NOMO-1 treated with dmso at 0.1 percent for 144 hours (cell line): ENCODE results near the gene F13B.
"Not testable (repeated sequence)": the region's sequence is repeated elsewhere in the genome, so short reads cannot be mapped to it uniquely, and the experiment has no call there.

Source experiments
- DNase-seq: peaks from one replicate; lab custom pipeline; 2025; ENCODE audit not compliant: unreplicated experiment; lab: John Stamatoyannopoulos, UW

The F13B gene

GRCh38 chr1:197042676-197043341 lies 24.3 kb downstream of the F13B start:
- DNase-seq: no peak

- DNase-seq: no peak
These were observed 25.3 kb downstream of the F13B start for GRCh38 chr1:197041486-197042353.

GRCh38 chr1:197036861-197037260 lies 30.2 kb downstream of the F13B start:
- DNase-seq: no peak

GRCh38 chr1:197034631-197035339 lies 32.3 kb downstream of the F13B start:
- DNase-seq: not testable (repeated sequence)

- no peak for DNase-seq
These were observed 37.3 kb downstream of the F13B start for GRCh38 chr1:197029749-197030148.

- DNase-seq: no peak
These were observed 39.7 kb downstream of the F13B start for GRCh38 chr1:197027359-197027758.

- DNase-seq: no peak
These were observed 42.6 kb downstream of the F13B start for GRCh38 chr1:197024460-197024859.

- no peak for DNase-seq
These were observed 45.3 kb downstream of the F13B start for GRCh38 chr1:197021716-197022115.

- DNase-seq: no peak
These were observed 49.4 kb downstream of the F13B start for GRCh38 chr1:197017558-197018146.

GRCh38 chr1:197016751-197017150 lies 50.3 kb downstream of the F13B start:
- no peak for DNase-seq

GRCh38 chr1:197013234-197013633 lies 53.8 kb downstream of the F13B start:
- DNase-seq: no peak

GRCh38 chr1:197011614-197012013 lies 55.4 kb downstream of the F13B start:
- DNase-seq: no peak

GRCh38 chr1:197008861-197009260 lies 58.2 kb downstream of the F13B start:
- no peak for DNase-seq

GRCh38 chr1:197003132-197003531 lies 63.9 kb downstream of the F13B start:
- DNase-seq: no peak

GRCh38 chr1:197001828-197002227 lies 65.2 kb downstream of the F13B start:
- no peak for DNase-seq

GRCh38 chr1:196997423-196997822 lies 69.6 kb downstream of the F13B start:
- DNase-seq: no peak

- DNase-seq: no peak
These were observed 73.1 kb downstream of the F13B start for GRCh38 chr1:196993916-196994315.

- not testable (repeated sequence) for DNase-seq
These were observed 75.0 kb downstream of the F13B start for GRCh38 chr1:196991919-196992651.
